ENCODE data around the gene TMTC1.

TMTC1 gene

GRCh38 chr12:29516431-29516875 lies 267.3 kb downstream of the TMTC1 start:
- Histone ChIP-seq H3K27me3 (ENCODE audit: control insufficient read depth, insufficient read depth, low read length) (no peaks in the 10 kb centered on the region), H3K4me1 (ENCODE audit: control insufficient read depth, insufficient read depth, low read length) (no peaks in the 10 kb centered on the region), H3K36me3 (ENCODE audit: control insufficient read depth, insufficient read depth, low read length) (peaks cover 3% of the 10 kb centered on the region), H3K27ac (ENCODE audit: low read depth, low read length) (no peak overlapping the region), H3K4me3 (ENCODE audit: low read length) (no peak overlapping the region), H3K9ac (ENCODE audit: low read length) (no peak overlapping the region)

GRCh38 chr12:29510591-29511185 lies 273.1 kb downstream of the TMTC1 start:
- Histone ChIP-seq H3K27ac (ENCODE audit: low read depth, low read length) (no peak overlapping the region), H3K4me3 (ENCODE audit: low read length) (no peak overlapping the region), H3K9ac (ENCODE audit: low read length) (no peak overlapping the region), H3K27me3 (ENCODE audit: control insufficient read depth, insufficient read depth, low read length) (no peaks in the 10 kb centered on the region), H3K4me1 (ENCODE audit: control insufficient read depth, insufficient read depth, low read length) (no peaks in the 10 kb centered on the region), H3K36me3 (ENCODE audit: control insufficient read depth, insufficient read depth, low read length) (peaks cover 3% of the 10 kb centered on the region)

- Histone ChIP-seq H3K9ac (ENCODE audit: low read length) (no peak overlapping the region), H3K27me3 (ENCODE audit: control insufficient read depth, insufficient read depth, low read length) (no peaks in the 10 kb centered on the region), H3K36me3 (ENCODE audit: control insufficient read depth, insufficient read depth, low read length) (peaks cover 3% of the 10 kb centered on the region), H3K27ac (ENCODE audit: low read depth, low read length) (no peak overlapping the region), H3K4me3 (ENCODE audit: low read length) (no peak overlapping the region), H3K4me1 (ENCODE audit: control insufficient read depth, insufficient read depth, low read length) (no peaks in the 10 kb centered on the region)
Measured at GRCh38 chr12:29509503-29509902, 274.2 kb downstream of the TMTC1 start.

GRCh38 chr12:29508949-29509348 lies 274.8 kb downstream of the TMTC1 start:
- H3K4me3 ChIP-seq (ENCODE audit: low read length), result no peak overlapping the region
- no peak overlapping the region for H3K9ac ChIP-seq (ENCODE audit: low read length)
- no peaks in the 10 kb centered on the region for H3K4me1 ChIP-seq (ENCODE audit: control insufficient read depth, insufficient read depth, low read length)
- no peak overlapping the region for H3K27ac ChIP-seq (ENCODE audit: low read depth, low read length)
- H3K27me3 ChIP-seq (ENCODE audit: control insufficient read depth, insufficient read depth, low read length), result no peaks in the 10 kb centered on the region
- H3K36me3 ChIP-seq (ENCODE audit: control insufficient read depth, insufficient read depth, low read length), result peaks cover 3% of the 10 kb centered on the region

- H3K9ac ChIP-seq (ENCODE audit: low read length), result no peak overlapping the region
- no peaks in the 10 kb centered on the region for H3K36me3 ChIP-seq (ENCODE audit: control insufficient read depth, insufficient read depth, low read length)
- no peaks in the 10 kb centered on the region for H3K27me3 ChIP-seq (ENCODE audit: control insufficient read depth, insufficient read depth, low read length)
- H3K27ac ChIP-seq (ENCODE audit: low read depth, low read length), result no peak overlapping the region
- no peaks in the 10 kb centered on the region for H3K4me1 ChIP-seq (ENCODE audit: control insufficient read depth, insufficient read depth, low read length)
- H3K4me3 ChIP-seq (ENCODE audit: low read length), result no peak overlapping the region
Measured at GRCh38 chr12:29505122-29505521, 278.6 kb downstream of the TMTC1 start.

- Histone ChIP-seq H3K27ac (ENCODE audit: low read depth, low read length) (no peak overlapping the region), H3K9ac (ENCODE audit: low read length) (no peak overlapping the region), H3K4me3 (ENCODE audit: low read length) (no peak overlapping the region), H3K4me1 (ENCODE audit: control insufficient read depth, insufficient read depth, low read length) (no peaks in the 10 kb centered on the region), H3K27me3 (ENCODE audit: control insufficient read depth, insufficient read depth, low read length) (no peaks in the 10 kb centered on the region), H3K36me3 (ENCODE audit: control insufficient read depth, insufficient read depth, low read length) (no peaks in the 10 kb centered on the region)
Measured at GRCh38 chr12:29503283-29503682, 280.5 kb downstream of the TMTC1 start.

GRCh38 chr12:29499235-29499634 lies 284.5 kb downstream of the TMTC1 start:
- H3K4me3 ChIP-seq (ENCODE audit: low read length), result no peak overlapping the region
- no peak overlapping the region for H3K9ac ChIP-seq (ENCODE audit: low read length)
- H3K36me3 ChIP-seq (ENCODE audit: control insufficient read depth, insufficient read depth, low read length), result no peaks in the 10 kb centered on the region
- H3K27me3 ChIP-seq (ENCODE audit: control insufficient read depth, insufficient read depth, low read length), result no peaks in the 10 kb centered on the region
- H3K4me1 ChIP-seq (ENCODE audit: control insufficient read depth, insufficient read depth, low read length), result no peaks in the 10 kb centered on the region
- H3K27ac ChIP-seq (ENCODE audit: low read depth, low read length), result no peak overlapping the region

GRCh38 chr12:29497588-29497987 lies 286.2 kb downstream of the TMTC1 start, which contains the start of gene OVCH1:
Gene OVCH1 (minus strand): TSS chr12:29497686. CDS start chr12:29497686, 0 bp downstream.
- Histone ChIP-seq H3K36me3 (ENCODE audit: control insufficient read depth, insufficient read depth, low read length) (no peaks in the 10 kb centered on the region), H3K4me1 (ENCODE audit: control insufficient read depth, insufficient read depth, low read length) (no peaks in the 10 kb centered on the region), H3K9ac (ENCODE audit: low read length) (no peak within 1 kb of the TSS), H3K27me3 (ENCODE audit: control insufficient read depth, insufficient read depth, low read length) (no peaks in the 10 kb centered on the region), H3K27ac (ENCODE audit: low read depth, low read length) (no peak within 1 kb of the TSS), H3K4me3 (ENCODE audit: low read length) (no peak within 1 kb of the TSS)

- Histone ChIP-seq H3K4me3 (ENCODE audit: low read length) (no peak overlapping the region), H3K27me3 (ENCODE audit: control insufficient read depth, insufficient read depth, low read length) (no peaks in the 10 kb centered on the region), H3K9ac (ENCODE audit: low read length) (no peak overlapping the region), H3K4me1 (ENCODE audit: control insufficient read depth, insufficient read depth, low read length) (no peaks in the 10 kb centered on the region), H3K27ac (ENCODE audit: low read depth, low read length) (no peak overlapping the region), H3K36me3 (ENCODE audit: control insufficient read depth, insufficient read depth, low read length) (no peaks in the 10 kb centered on the region)
Measured at GRCh38 chr12:29492891-29493290, 290.9 kb downstream of the TMTC1 start.

GRCh38 chr12:29486972-29487371 lies 296.8 kb downstream of the TMTC1 start:
- H3K36me3 ChIP-seq (ENCODE audit: control insufficient read depth, insufficient read depth, low read length), result no peaks in the 10 kb centered on the region
- H3K27ac ChIP-seq (ENCODE audit: low read depth, low read length), result no peak overlapping the region
- no peak overlapping the region for H3K9ac ChIP-seq (ENCODE audit: low read length)
- no peaks in the 10 kb centered on the region for H3K27me3 ChIP-seq (ENCODE audit: control insufficient read depth, insufficient read depth, low read length)
- no peak overlapping the region for H3K4me3 ChIP-seq (ENCODE audit: low read length)
- H3K4me1 ChIP-seq (ENCODE audit: control insufficient read depth, insufficient read depth, low read length), result no peaks in the 10 kb centered on the region

- H3K4me3 ChIP-seq (ENCODE audit: low read length), result no peak overlapping the region
- H3K27me3 ChIP-seq (ENCODE audit: control insufficient read depth, insufficient read depth, low read length), result no peaks in the 10 kb centered on the region
- H3K27ac ChIP-seq (ENCODE audit: low read depth, low read length), result no peak overlapping the region
- H3K36me3 ChIP-seq (ENCODE audit: control insufficient read depth, insufficient read depth, low read length), result no peaks in the 10 kb centered on the region
- H3K9ac ChIP-seq (ENCODE audit: low read length), result no peak overlapping the region
- no peaks in the 10 kb centered on the region for H3K4me1 ChIP-seq (ENCODE audit: control insufficient read depth, insufficient read depth, low read length)
Measured at GRCh38 chr12:29463198-29463597, 320.5 kb downstream of the TMTC1 start.

- Histone ChIP-seq H3K27ac (ENCODE audit: low read depth, low read length) (no peak overlapping the region), H3K27me3 (ENCODE audit: control insufficient read depth, insufficient read depth, low read length) (no peaks in the 10 kb centered on the region), H3K36me3 (ENCODE audit: control insufficient read depth, insufficient read depth, low read length) (no peaks in the 10 kb centered on the region), H3K4me1 (ENCODE audit: control insufficient read depth, insufficient read depth, low read length) (no peaks in the 10 kb centered on the region), H3K9ac (ENCODE audit: low read length) (no peak overlapping the region), H3K4me3 (ENCODE audit: low read length) (no peak overlapping the region)
Measured at GRCh38 chr12:29460082-29460481, 323.7 kb downstream of the TMTC1 start.

- no peak overlapping the region for H3K4me3 ChIP-seq (ENCODE audit: low read length)
- H3K36me3 ChIP-seq (ENCODE audit: control insufficient read depth, insufficient read depth, low read length), result no peaks in the 10 kb centered on the region
- no peak overlapping the region for H3K9ac ChIP-seq (ENCODE audit: low read length)
- no peak overlapping the region for H3K27ac ChIP-seq (ENCODE audit: low read depth, low read length)
- H3K4me1 ChIP-seq (ENCODE audit: control insufficient read depth, insufficient read depth, low read length), result no peaks in the 10 kb centered on the region
- H3K27me3 ChIP-seq (ENCODE audit: control insufficient read depth, insufficient read depth, low read length), result no peaks in the 10 kb centered on the region
Measured at GRCh38 chr12:29455087-29455486, 328.7 kb downstream of the TMTC1 start.
